Natural killer cell (primary cell): ENCODE data around the gene C17orf67. TPM values are rescaled to one million over a fixed set of nuclear protein-coding genes. Genes with fewer than 3 reads are reported as not detected.

ENCODE experiments used
- ATAC-seq, 3 donors: fragments of 150-1000 bp in 2 of 3; fragments of 200-7000 bp in 1 of 3; cut with Tn5 transposase; 1 replicate in 1 of 3; 2 replicates in 2 of 3; pipeline ENCODE4 v1.10.0; 2021; ENCODE audit warnings: mild to moderate bottlenecking in 2 of 3, moderate library complexity in 2 of 3
- DNase-seq, 2 donors: peaks; one replicate each; pipeline versions ENCODE4 v3.0.0 to v3.0.0-alpha.2; 2013 to 2021; ENCODE audit warnings: mixed read lengths in 1 of 2
- H3K27ac ChIP-seq: one replicate; pipeline ENCODE4 v1.5.1; 2013; ENCODE audit warnings: mild to moderate bottlenecking, low read length
- H3K27me3 ChIP-seq: one replicate; pipeline ENCODE4 v1.6.1; 2013; ENCODE audit warnings: low read length; ENCODE audit not compliant: control insufficient read depth, insufficient read depth
- H3K36me3 ChIP-seq: one replicate; pipeline ENCODE4 v1.6.1; 2013; ENCODE audit warnings: low read length; ENCODE audit not compliant: control insufficient read depth, insufficient read depth
- H3K4me1 ChIP-seq: one replicate; pipeline ENCODE4 v1.6.1; 2013; ENCODE audit warnings: low read length; ENCODE audit not compliant: control insufficient read depth, insufficient read depth
- H3K4me3 ChIP-seq: one replicate; pipeline ENCODE4 v1.5.1; 2013; ENCODE audit warnings: low read length
- H3K9me3 ChIP-seq: one replicate; pipeline ENCODE4 v1.6.1; 2013; ENCODE audit warnings: low read length; ENCODE audit not compliant: control insufficient read depth, insufficient read depth
- H3K27ac Mint-ChIP-seq, 2 donors: one replicate each; pipeline ENCODE4 v1.8.0; 2022; ENCODE audit warnings: mild to moderate bottlenecking in 2 of 2, mixed read lengths in 2 of 2, moderate library complexity in 1 of 2
- H3K27me3 Mint-ChIP-seq, 2 donors: one replicate each; pipeline ENCODE4 v1.8.0; 2022; ENCODE audit warnings: low read depth in 2 of 2, mixed read lengths in 2 of 2
- H3K36me3 Mint-ChIP-seq: one replicate; pipeline ENCODE4 v1.8.0; 2022; ENCODE audit warnings: mixed read lengths
- H3K4me1 Mint-ChIP-seq, 2 donors: one replicate each; pipeline ENCODE4 v1.8.0; 2022; ENCODE audit warnings: mixed read lengths in 2 of 2
- H3K4me3 Mint-ChIP-seq: one replicate; pipeline ENCODE4 v1.8.0; 2022; ENCODE audit warnings: mild to moderate bottlenecking, moderate library complexity, mixed read lengths
- H3K9me3 Mint-ChIP-seq, 2 donors: one replicate each; pipeline ENCODE4 v1.8.0; 2022; ENCODE audit warnings: mixed read lengths in 2 of 2
- WGBS: methylation state at CpG from one replicate; pipeline ENCODE4 v1.1.7; 2013; ENCODE audit warnings: missing lambda C conversion rate; ENCODE audit not compliant: insufficient coverage; 5-methylcytosine and 5-hydroxymethylcytosine counted together
- intact Hi-C: fragments of 100-400 bp; cut with micrococcal nuclease; formaldehyde crosslinking; loops from one replicate; pipeline ENCODE4 v1.14.2; 2022
- total RNA-seq, 4 donors: library from RNA; stranded (reverse); fragments of 120-200 nt in 1 of 4; gene quantifications; one replicate each; pipeline versions ENCODE4 v1.2.3 to v1.2.4, GENCODE V29; 2013 to 2022
- TF ChIP-seq, protein P1 (sequence below): fragments of 200-600 bp; IDR thresholded peaks from one replicate; pipeline ENCODE4 v1.8.0; 2022; ENCODE audit warnings: antibody characterized with exemption

The C17orf67 gene
- total RNA-seq, 3 donors from 2014 or later (not counting 1 experiment from before 2014, with no cell fraction given) = 3.4 to 4.8 (median 3.5) TPM

GRCh38 chr17:56810343-56810742, 23.4 kb downstream of the C17orf67 start:
- intact Hi-C loops = no loop called here
- Histone ChIP-seq H3K36me3 (no peaks in the 10 kb centered on the region), H3K4me1 (no peaks in the 10 kb centered on the region), H3K9me3 (no peaks in the 10 kb centered on the region), H3K27me3 (no peaks in the 10 kb centered on the region), H3K27ac (no peak overlapping the region), H3K4me3 (no peak overlapping the region)
- H3K9me3 Mint-ChIP-seq = no peaks in the 10 kb centered on the region
- H3K36me3 Mint-ChIP-seq = no peaks in the 10 kb centered on the region
- peak in 1 of 3 donors; percentile 33 for ATAC-seq
- H3K4me1 Mint-ChIP-seq = no peaks in the 10 kb centered on the region
- 100% methylated on average over 2 of the region's 2 CpGs for WGBS
- DNase-seq = no peak
- H3K27ac Mint-ChIP-seq = no peak overlapping the region
- H3K4me3 Mint-ChIP-seq = no peak overlapping the region
- TF ChIP-seq, protein P1, sequence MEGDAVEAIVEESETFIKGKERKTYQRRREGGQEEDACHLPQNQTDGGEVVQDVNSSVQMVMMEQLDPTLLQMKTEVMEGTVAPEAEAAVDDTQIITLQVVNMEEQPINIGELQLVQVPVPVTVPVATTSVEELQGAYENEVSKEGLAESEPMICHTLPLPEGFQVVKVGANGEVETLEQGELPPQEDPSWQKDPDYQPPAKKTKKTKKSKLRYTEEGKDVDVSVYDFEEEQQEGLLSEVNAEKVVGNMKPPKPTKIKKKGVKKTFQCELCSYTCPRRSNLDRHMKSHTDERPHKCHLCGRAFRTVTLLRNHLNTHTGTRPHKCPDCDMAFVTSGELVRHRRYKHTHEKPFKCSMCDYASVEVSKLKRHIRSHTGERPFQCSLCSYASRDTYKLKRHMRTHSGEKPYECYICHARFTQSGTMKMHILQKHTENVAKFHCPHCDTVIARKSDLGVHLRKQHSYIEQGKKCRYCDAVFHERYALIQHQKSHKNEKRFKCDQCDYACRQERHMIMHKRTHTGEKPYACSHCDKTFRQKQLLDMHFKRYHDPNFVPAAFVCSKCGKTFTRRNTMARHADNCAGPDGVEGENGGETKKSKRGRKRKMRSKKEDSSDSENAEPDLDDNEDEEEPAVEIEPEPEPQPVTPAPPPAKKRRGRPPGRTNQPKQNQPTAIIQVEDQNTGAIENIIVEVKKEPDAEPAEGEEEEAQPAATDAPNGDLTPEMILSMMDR = no peak
- peaks cover 0 to 3% of the 10 kb centered on the region in 2 donors for H3K27me3 Mint-ChIP-seq

GRCh38 chr17:56809820-56810179, 23.9 kb downstream of the C17orf67 start:
- no peak overlapping the region for H3K4me3 ChIP-seq
- Mint-ChIP-seq H3K9me3 (no peaks in the 10 kb centered on the region), H3K27me3 (peaks cover 0 to 3% of the 10 kb centered on the region in 2 donors), H3K4me3 (no peak overlapping the region), H3K27ac (no peak overlapping the region), H3K36me3 (no peaks in the 10 kb centered on the region), H3K4me1 (no peaks in the 10 kb centered on the region)
- H3K9me3 ChIP-seq = no peaks in the 10 kb centered on the region
- no peak for ATAC-seq
- no peaks in the 10 kb centered on the region for H3K4me1 ChIP-seq
- TF ChIP-seq, protein P1 = no peak
- no peaks in the 10 kb centered on the region for H3K36me3 ChIP-seq
- DNase-seq = no peak
- H3K27ac ChIP-seq = no peak overlapping the region
- intact Hi-C loops = no loop called here
- 81% methylated on average over 1 of the region's 1 CpG for whole genome bisulfite sequencing
- H3K27me3 ChIP-seq = no peaks in the 10 kb centered on the region

DNA sequence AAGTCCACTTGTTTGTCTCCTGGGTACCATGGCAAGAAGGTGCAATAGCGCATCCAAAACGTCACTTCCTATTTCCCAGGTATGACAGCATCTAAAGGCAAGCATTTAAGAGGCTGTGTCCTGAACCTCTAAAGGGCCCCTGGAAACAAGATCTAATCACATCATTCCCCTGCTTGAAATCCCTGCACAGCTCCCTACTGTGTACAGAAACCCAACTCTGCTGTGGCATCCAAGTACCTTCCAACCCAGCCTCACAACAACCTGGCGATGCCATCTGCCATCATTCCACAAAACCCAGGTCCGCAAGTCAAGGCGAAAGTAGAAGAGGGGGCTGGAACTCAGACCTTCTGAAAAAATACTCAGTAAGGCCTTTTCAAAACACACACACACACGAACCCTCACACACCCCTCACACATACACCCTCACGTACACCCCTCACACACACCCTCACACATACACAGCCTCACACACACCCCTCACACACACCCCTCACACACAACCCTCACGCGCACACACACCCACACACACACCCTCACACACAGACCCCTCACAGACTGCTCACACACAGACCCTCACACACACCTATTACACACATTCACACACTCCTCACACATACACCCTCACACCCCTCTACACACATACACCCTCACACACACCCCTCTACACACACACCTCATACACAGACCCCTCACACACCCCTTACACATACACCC, 24.5 kb downstream of the C17orf67 start:
- Histone ChIP-seq H3K36me3 (no peaks in the 10 kb centered on the region), H3K27me3 (no peaks in the 10 kb centered on the region), H3K9me3 (no peaks in the 10 kb centered on the region), H3K27ac (no peak overlapping the region), H3K4me3 (no peak overlapping the region), H3K4me1 (no peaks in the 10 kb centered on the region)
- intact Hi-C loops = no loop called here
- H3K27ac Mint-ChIP-seq = no peak overlapping the region
- peaks cover 0 to 3% of the 10 kb centered on the region in 2 donors for H3K27me3 Mint-ChIP-seq
- H3K4me3 Mint-ChIP-seq = no peak overlapping the region
- DNase-seq (no peak), ATAC-seq (peak in 1 of 3 donors; percentile 42)
- 91% methylated on average over 9 of the region's 9 CpGs for WGBS
- H3K9me3 Mint-ChIP-seq = no peaks in the 10 kb centered on the region
- TF ChIP-seq, protein P1 = no peak
- no peaks in the 10 kb centered on the region for H3K36me3 Mint-ChIP-seq
- no peaks in the 10 kb centered on the region for H3K4me1 Mint-ChIP-seq

GRCh38 chr17:56808503-56808902, 25.2 kb downstream of the C17orf67 start:
- Histone ChIP-seq H3K27me3 (no peaks in the 10 kb centered on the region), H3K36me3 (no peaks in the 10 kb centered on the region), H3K9me3 (no peaks in the 10 kb centered on the region), H3K4me3 (no peak overlapping the region), H3K27ac (no peak overlapping the region), H3K4me1 (no peaks in the 10 kb centered on the region)
- H3K4me1 Mint-ChIP-seq = no peaks in the 10 kb centered on the region
- no peaks in the 10 kb centered on the region for H3K9me3 Mint-ChIP-seq
- WGBS = 70% methylated on average over 3 of the region's 3 CpGs
- H3K27ac Mint-ChIP-seq = no peak overlapping the region
- H3K36me3 Mint-ChIP-seq = no peaks in the 10 kb centered on the region
- no peak for ATAC-seq
- TF ChIP-seq, protein P1 = no peak
- DNase-seq = no peak
- H3K27me3 Mint-ChIP-seq = peaks cover 0 to 3% of the 10 kb centered on the region in 2 donors
- H3K4me3 Mint-ChIP-seq = no peak overlapping the region
- intact Hi-C loops = no loop called here
